CD4-positive, alpha-beta T cell treated with Interleukin-6 at 100 ng/mL for 8 hours (primary cell): ENCODE data around the gene TUBB2A.
"Not testable (repeated sequence)": the region's sequence is repeated elsewhere in the genome, so short reads cannot be mapped to it uniquely, and the experiment has no call there.

ENCODE experiments used
- DNase-seq: peaks from one replicate; pipeline ENCODE4 v3.0.0-alpha.2; 2020; ENCODE audit warnings: mixed read lengths, low spot score

Gene TUBB2A

DNA sequence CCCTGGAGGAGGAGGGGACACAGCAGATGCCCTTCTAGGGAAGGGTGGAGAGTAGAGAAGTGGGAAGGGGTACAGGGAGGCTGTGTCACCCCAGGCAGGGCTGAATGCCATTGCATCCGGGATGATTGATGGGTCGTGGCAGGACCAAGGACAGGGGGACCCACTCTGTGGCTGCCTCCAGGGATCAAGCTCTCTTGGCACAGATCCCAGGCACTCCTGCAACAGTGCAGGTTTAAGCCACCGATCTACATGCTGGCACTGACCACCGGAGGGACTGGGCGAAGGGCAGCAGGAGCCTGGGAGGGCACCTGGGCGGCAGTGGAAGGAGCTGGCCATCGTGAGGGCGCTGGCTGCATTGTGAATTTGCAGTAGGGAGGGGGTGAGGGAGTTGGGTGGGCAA lies 22.6 kb upstream of the TUBB2A start:
- not testable (repeated sequence) for DNase-seq

DNA sequence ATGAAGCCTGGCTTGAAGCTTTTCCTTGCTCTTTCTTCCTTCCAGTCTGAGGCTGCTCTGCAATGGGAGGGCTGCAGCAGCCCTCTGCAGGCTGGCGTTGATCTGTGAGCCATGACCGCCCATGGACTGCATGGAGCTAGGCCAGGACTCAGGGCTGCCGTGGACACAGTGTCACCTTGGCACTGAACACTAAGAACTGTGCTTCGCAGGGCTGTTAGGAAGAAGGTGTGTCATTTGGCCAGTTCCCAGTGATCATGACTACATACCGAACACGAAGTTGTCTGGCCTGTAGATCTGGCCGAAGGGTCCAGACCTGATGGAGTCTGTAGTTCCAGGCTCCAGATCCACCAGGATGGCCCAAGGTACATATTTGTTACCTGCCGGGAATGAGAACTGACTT lies 21.3 kb upstream of the TUBB2A start:
- not testable (repeated sequence) for DNase-seq

DNA sequence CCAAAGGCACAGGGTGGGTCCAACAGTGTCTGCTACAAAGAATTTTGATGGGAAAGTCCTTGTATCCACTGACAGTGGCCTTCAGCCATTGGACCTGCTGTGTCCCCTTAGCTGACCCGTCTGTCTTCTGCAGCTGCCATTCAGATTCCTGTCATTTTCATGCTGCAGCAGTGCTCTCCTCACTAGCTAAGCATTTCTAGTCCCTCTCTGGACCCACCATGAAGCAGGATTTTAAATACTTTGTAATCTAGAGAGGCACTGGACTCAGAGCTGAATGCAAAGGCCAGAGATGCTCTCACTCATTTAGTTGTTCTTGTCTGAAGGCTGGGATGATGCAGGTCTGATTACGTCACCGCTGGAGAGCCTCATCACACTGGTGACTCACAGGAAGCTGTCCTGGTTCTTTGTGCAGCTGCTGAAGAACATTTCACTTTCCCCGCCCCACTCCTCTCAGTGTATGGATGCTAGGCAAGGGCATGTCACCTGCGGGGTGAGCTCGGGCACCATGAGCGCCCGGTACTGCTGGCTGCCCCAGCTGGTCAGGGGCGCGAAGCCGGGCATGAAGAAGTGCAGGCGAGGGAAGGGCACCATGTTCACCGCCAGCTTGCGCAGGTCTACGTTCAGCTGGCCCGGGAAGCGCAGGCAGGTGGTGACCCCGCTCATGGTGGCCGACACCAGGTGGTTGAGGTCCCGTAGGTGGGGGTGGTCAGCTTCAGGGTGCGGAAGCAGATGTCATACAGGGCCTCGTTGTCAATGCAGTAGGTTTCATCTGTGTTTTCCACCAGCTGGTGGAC lies 19.4 kb upstream of the TUBB2A start:
- no peak for DNase-seq

DNA sequence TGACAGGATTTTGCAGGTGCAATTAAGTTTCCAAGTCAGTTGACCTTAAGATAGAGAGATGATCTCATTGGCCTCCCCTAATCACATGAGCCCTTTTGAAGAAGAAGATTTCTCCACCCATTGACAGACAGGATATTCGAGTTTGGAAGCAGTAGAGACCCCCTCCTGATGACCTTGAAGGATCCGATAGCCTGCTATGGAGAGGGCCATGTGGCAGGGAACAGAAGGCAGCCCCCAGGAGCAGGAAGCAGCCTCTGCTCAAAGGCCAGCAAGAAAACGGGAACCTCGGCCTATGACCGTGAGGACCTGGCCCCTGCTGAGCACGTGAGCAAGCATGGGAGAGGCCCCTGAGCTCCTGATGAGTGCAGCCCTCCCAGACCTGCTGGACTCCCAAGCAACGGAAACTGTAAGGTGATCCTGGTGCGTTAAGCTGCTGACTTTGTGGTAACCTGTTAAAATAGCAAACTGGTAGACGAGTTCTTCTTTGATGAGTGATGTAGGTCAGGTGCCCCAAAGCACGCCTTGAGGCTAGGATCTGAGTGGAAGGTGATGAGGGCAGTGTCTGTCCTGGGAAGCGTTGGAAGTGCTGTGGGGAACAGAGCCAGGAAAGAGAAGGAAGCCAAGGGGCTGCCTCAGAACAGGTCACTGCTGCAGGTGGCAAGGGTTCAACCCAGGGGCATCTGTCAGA lies 18.5 kb upstream of the TUBB2A start:
- no peak for DNase-seq

DNA sequence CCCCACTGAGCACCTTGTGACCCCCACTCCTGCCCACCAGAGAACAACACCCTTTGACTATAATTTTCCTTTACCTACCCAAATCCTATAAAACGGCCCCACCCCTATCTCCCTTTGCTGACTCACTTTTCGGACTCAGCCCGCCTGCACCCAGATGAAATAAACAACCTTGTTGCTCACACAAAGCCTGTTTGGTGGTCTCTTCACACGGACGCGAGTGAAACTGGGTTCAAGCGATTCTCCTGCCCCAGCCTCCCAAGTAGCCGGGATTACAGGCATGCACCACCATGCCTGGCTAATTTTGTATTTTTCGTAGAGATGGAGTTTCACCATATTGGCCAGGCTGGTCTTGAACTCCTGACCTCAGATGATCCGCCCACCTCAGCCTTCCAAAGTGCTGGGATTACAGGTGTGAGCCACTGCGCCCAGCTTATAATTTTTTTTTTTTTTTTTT lies 16.3 kb upstream of the TUBB2A start:
- DNase-seq: not testable (repeated sequence)

DNA sequence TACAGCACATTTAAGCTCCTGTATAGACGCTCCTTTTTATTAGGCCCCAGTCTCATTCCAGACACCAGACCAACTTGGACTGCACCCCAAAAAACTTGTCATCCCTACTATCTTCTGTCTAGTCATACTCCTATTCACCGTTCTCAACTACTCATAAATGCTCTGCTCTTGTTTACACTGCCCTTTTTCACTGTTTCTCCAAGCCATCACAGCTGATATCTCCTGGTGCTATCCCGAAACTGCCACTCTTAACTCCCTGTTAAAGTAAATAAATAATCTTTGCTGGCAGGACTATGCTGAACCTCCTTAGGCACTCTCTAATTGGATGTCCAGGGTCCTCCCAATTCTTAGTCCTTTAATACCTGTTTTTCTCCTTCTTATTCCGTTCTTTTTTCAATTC lies 15.4 kb upstream of the TUBB2A start:
- DNase-seq: not testable (repeated sequence)

DNA sequence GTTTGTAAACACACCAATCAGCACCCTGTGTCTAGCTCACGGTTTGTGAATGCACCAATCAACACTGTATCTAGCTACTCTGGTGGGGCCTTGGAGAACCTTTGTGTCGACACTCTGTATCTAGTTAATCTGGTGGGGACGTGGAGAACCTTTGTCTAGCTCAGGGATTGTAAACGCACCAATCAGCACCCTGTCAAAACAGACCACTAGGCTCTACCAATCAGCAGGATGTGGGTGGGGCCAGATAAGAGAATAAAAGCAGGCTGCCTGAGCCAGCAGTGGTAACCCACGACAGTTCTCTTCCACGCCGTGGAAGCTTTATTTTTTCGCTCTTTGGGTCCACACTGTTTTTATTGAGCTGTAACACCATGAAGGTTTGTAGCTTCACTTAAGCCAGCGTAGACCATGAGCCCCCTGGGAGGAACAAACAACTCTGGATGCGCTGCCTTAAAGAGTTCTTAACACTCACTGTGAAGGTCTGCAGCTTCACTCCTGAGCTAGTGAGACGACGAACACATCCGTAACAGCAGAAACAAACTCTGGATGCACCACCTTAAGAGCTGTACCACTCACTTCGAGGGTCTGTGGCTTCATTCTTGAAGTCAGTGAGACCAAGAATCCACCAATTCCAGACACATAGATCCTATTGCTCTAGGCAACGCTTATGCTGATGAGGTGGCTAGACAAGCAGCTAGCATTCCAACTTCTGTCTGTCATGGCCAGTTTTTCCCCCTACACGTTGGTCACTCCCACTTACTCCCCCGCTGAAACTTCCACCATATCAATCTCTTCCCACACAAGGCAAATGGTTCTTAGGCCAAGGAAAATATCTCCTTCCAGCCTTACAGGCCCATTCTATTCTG lies 14.2 kb upstream of the TUBB2A start:
- not testable (repeated sequence) for DNase-seq

DNA sequence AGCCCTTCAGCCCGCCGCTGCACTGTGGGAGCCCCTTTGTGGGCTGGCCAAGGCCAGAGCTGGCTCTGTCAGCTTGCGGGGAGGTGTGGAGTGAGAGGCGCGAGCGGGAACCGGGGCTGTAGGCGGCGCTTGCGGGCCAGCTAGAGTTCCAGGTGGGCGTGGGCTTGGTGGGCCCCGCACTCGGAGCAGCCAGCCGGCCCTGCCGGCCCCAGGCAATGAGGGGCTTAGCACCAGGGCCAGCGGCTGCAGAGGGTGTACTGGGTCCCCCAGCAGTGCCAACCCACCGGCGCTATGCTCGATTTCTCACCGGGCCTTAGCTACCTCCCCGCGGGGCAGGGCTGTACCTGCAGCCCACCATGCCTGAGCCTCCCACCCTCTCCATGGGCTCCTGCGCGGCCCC lies 13.3 kb upstream of the TUBB2A start:
- not testable (repeated sequence) for DNase-seq

DNA sequence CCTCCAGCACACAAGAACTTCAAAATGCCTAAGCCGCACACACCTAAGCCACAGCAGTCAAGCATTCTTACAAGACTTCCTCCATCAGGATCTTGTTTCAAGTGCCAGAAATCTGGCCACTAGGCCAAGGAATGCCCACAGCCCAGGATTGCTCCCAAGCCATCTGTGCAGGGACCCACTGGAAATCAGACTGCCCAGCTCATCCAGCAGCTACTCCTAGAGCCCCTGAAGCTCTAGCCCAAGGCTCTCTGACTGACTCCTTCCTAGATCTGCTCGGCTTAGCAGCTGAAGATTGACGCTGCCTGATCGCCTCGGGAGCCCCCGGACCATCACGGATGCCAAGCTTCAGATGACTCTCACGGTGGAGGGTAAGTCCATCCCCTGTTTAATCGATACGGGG lies 10.7 kb upstream of the TUBB2A start:
- not testable (repeated sequence) for DNase-seq

DNA sequence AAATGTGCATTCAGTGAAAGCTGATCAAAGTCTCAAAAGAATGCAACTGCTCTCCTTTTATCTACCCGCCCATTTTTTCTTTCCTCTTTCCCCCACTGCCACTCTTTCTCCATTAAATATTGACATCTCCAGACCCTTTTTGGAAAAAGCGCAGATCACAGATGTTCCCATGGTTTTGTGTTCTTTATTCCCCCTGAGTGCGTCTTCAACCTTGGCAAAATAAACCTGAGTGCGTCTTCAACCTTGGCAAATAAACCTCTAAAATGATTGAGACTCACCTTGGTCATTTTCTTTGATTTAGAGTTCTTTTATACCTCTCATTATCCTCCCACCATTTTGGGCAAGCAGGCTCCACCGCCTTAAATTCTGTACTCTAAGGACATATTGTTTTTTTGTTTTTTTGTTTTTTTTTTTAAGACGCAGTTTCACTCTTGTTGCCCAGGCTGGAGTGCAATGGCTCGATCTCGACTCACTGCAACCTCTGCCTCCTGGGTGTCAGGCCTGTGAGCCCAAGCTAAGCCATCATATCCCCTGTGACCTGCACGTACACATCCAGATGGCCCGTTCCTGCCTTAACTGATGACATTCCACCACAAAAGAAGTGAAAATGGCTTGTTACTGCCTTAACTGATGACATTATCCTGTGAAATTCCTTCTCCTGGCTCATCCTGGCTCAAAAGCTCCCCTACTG lies 9.3 kb upstream of the TUBB2A start:
- not testable (repeated sequence) for DNase-seq

DNA sequence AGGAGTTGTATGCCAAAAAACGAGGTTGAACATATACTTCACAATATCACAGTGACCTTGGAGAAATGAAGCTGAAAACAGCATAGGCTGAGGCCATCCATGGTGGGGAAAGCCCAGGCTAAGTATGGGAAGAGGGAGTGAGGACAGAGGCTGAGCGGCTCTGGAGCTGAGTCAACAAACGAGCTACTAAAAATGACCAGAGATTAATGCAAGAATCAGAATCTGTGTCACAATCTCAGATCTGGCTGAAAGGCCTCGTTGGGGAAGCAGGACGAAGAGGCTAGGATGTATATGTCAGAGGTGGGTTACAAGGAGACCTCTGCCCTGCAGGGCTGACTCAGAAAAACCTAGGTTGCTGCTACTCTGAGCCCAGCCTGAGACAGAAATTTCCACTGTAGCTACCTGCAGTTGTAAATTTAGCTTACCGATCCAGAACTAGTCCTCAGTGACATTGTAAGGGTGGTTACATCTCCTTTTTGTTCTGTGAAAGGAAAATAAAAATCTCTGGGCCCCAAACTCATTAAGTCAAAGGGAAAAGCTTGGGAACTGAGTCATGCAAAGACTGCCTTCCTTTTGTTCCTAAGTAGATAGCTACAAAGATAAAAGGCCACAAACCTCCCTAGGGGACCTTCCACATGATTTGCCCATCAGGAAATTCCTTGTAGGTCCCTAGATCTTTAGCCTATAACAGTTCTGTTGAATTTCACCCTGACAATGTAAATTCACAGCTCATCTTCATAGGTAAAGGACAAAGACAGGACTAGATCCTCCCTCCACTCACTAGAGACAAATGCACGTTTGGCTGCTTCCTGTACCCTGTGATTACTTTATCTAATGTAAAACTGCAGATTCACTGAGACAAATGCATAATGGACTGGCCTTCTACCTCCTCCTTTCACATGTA lies 8.5 kb upstream of the TUBB2A start:
- DNase-seq: no peak

DNA sequence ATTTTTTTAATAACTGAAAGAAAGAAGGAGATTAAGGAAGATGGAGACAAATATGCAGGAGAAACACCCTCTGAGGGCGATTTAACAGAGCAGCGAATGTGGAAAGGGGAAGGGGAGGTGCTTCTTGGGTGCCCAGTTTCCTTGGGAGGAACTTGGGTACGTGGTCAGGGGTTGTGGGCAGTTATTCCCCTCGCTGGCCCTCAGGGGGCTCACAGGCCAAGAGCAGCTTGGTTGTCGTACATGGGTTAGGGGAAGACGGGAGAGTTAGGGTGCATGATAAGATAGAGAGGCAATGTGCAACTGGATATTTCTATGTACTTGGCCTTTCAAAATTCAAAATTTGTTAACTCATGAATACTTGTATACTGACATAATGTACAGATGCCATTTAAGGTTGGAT lies 7.0 kb upstream of the TUBB2A start:
- DNase-seq: no peak

DNA sequence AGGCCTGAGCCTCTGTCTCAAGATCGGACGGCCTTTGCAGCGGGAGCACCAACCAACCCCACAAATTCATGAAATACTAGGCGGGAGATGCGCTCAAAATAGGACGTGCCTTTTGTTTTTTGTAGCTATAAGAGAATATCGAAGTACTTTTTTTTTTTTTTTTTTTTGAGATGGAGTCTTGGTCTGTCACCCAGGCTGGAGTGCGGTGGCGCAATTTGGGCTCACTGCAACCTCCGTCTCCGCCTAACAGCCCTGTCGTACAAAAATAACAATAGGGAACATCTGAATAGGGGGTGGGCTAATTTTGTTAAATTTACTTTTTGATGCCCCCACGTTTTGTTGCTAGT lies 5.9 kb upstream of the TUBB2A start:
- no peak for DNase-seq

DNA sequence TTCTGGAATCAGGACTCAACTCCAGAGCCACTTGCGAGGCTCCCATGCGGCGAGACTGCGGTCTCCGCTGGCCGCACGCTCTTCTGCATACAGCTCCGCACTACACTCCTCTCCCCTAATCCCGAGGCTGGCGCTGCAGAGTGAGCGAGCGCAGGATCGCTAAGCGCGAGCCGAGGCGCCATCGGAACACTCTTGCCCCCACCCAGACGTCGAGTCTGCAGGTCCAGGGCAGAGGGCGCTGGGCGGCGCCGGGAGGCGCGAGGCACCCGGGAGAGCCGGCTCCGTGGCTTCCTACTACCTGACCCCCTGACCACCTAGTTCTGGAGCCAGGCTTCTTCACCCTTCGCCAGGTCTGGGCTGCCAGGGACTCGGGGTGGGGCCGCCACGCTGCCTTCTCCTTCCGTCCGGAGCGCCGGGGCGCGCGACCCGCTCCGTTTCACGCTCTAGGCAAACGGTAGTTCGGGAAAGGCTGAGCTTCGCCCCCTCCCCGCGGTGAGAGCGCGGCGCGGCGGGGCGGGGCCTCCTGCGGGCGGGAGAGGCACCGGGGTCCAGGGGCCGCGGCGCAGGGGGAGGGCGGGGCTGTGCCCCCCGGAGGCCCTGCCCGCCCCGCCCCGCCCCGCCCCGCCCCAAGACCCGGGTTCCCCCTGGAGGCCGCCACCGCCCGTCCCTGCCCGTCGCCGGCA lies 5.4 kb upstream of the TUBB2A start:
- DNase-seq: peak; percentile 53

DNA sequence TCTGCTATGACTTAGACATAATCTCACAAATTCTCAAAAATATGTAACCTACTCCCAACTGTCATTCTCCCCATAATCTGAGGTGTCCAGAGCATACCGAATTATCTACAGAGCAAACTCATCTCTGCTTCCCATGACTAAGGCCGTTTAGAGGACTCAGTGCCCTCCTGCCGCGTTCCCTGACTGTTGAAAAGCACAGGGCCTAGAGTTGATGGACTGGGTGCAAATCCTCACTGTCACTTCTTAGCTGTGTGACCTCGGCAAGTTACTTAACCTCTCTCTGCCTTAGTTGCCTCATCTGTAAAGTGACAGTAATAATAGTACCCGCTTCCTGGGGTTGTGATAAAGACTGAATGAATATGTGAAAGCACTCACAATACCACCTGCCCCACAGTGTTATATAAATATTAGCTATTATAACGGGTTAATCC lies 4.7 kb upstream of the TUBB2A start:
- DNase-seq: no peak

DNA sequence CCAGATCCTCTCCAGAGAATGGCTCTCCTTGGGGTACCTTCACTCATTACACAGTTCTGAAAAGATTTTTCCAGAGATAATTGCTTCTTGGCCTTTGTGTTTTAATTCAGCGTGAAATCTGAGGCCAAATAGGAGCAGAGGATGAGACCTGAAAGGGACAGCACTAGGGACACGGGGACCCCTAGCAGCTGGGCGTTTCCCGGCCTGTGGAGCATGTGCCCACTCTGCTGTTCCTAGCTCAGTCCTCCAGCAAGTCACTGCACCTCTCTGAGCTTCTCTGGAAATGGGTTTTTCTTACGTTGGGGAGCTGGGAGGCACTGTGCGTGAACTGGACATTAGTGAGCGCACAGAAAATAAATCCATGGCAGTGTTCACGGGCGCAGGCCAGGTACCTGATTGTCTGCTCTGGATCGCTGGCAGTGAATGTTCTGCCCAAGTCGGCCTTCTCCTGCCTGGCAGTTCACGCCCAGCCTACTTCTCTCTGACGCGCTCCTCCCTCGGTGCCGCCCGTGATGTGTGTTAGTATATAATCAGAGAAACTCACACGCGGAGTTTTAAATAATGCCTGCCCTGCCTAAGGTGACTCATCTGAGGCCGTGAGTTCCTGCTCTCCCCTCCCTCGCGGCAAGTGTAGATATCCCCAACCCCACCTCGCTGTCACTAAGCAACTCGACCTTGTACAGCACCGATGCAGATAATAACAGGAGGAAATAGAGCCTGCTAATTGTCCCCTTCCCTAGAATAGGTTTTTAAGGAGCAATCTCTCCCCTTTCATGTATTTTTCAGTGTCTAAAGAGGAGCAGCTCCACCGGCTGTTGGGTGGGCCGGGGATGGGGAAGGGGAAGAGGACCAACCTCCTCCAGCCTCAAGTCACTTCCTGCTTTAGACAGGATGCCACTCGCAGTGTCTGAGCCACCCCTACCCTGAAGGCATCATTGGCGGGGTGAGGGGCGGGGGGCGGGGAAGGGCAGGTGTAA lies 2.7 kb upstream of the TUBB2A start:
- peak; percentile 76 for DNase-seq

DNA sequence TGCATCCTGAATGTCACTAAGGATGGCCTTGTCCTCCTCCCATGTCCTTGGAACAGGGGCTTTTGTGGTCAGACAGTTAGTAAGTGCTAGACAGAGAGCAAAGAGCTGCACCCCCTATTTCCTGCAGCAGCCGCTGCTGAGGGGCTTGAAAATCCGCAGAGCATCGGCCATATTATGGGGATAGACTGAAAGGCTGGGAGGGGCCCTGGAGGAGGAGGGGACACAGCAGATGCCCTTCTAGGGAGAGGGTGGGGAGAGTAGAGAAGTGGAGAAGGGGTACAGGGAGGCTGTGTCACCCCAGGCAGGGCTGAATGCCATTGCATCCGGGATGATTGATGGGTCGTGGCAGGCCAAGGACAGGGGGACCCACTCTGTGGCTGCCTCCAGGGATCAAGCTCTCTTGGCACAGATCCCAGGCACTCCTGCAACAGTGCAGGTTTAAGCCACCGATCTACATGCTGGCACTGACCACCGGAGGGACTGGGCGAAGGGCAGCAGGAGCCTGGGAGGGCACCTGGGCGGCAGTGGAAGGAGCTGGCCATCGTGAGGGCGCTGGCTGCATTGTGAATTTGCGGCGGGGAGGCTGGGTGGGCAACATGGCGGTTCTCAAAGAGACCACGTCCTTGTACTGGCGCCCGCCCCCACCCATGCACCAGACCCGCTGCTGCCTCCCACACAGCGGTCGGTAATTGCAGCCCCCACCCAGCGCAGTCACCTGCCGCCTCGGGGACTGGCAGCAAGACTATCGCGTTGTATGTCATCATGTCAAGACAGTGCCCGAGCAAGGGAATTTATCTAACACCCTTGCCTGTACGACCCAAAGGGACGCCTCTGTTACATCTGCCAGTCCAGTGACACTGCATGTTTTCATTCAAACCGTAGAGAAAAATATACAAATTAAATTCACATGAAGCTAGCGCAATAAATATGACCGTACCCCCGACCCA lies 887 bp downstream of the TUBB2A start:
- DNase-seq: not testable (repeated sequence)

DNA sequence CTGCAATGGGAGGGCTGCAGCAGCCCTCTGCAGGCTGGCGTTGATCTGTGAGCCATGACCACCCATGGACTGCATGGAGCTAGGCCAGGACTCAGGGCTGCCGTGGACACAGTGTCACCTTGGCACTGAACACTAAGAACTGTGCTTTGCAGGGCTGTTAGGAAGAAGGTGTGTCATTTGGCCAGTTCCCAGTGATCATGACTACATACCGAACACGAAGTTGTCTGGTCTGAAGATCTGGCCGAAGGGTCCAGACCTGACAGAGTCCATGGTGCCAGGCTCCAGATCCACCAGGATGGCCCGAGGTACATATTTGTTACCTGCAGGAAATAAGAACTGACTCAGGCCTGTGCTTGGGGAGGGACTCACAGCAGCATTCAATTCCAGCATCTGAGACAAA lies 1.9 kb downstream of the TUBB2A start:
- not testable (repeated sequence) for DNase-seq
